PFSK-1 (cell line): ENCODE measurements around the gene HDAC4.

Experiments used
- FOXP2 ChIP-seq: optimal IDR thresholded peaks from 2 replicates; pipeline ENCODE3; 2011; ENCODE audit warnings: borderline replicate concordance, control low read depth, inconsistent platforms; ENCODE audit not compliant: insufficient read depth; ENCODE audit errors: extremely low read length, extremely low read depth
- POLR2AphosphoS5 ChIP-seq: IDR thresholded peaks from 2 replicates; pipeline ENCODE4 v1.6.1; 2012; ENCODE audit warnings: low read depth, mild to moderate bottlenecking, control low read depth, low read length, moderate library complexity
- REST ChIP-seq, 2 experiments: IDR thresholded peaks; 2 replicates each; pipeline versions ENCODE4 v1.6.1 to v1.8.0; 2011 to 2012; ENCODE audit warnings: low read depth in 2 of 2, low read length in 2 of 2, control low read depth in 1 of 2, inconsistent platforms in 1 of 2, mild to moderate bottlenecking in 1 of 2, moderate library complexity in 1 of 2; ENCODE audit not compliant: insufficient read depth in 1 of 2
- TAF1 ChIP-seq: IDR thresholded peaks from 2 replicates; pipeline ENCODE4 v1.6.1; 2012; ENCODE audit warnings: low read length, control low read depth, borderline replicate concordance; ENCODE audit not compliant: insufficient read depth

DNA sequence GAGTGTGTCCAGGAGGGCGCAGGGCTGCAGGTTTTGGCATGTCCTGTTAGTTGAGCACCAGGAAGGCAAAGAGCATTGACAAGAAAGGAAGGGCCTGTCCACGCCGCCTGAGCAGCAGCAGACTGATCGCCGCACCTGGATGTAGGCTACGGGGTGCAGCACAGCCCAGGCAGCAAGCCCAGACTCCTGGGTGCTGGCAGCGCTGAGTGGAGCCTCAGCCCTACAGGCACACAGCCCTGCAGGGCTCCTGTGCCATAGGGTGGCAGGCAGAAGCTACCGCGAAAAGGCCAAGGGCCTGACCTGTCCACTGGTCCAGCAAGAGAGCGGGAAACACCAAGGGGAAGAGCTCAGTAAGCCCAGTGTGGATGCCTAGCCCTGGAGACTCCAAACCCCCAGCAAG lies 198.0 kb downstream of the HDAC4 start:
- no peak for TF ChIP-seq REST (IDR thresholded peaks at IDR 0.05; ENCODE audit: insufficient read depth in 1 of 2, low read depth in 2 of 2, low read length in 2 of 2)
- no peak for TF ChIP-seq TAF1
- no peak for TF ChIP-seq POLR2AphosphoS5
- no peak for TF ChIP-seq FOXP2
